Gastroesophageal sphincter (tissue), 4 donors: ENCODE measurements around the gene PDE4B. TPM values are rescaled to one million over a fixed set of nuclear protein-coding genes. Genes with fewer than 3 reads are reported as not detected.

Experiments
- ATAC-seq: fragments of 150-250 bp; one replicate; pipeline ENCODE4 v1.9.1; 2016; ENCODE audit warnings: mild to moderate bottlenecking, moderate library complexity
- H3K27ac ChIP-seq, 4 donors: fragments of 200-600 bp; sonication (generic) in 3 of 4; 1 replicate in 3 of 4; 2 replicates in 1 of 4; pipeline ENCODE4 v1.5.1; 2016 to 2019
- H3K27me3 ChIP-seq: fragments of 200-600 bp; sonication (generic); one replicate; pipeline ENCODE4 v1.5.1; 2019
- H3K36me3 ChIP-seq, 2 donors: fragments of 200-600 bp; sonication (generic); one replicate each; pipeline ENCODE4 v1.5.1; 2019; ENCODE audit warnings: control low read depth in 1 of 2
- H3K4me1 ChIP-seq, 3 donors: fragments of 200-600 bp; sonication (generic); 1 replicate in 2 of 3; 2 replicates in 1 of 3; pipeline ENCODE4 v1.5.1; 2016 to 2019; ENCODE audit warnings: control low read depth in 2 of 3
- H3K4me3 ChIP-seq, 2 donors: fragments of 200-600 bp; sonication (generic); one replicate each; pipeline ENCODE4 v1.5.1; 2019; ENCODE audit warnings: mild to moderate bottlenecking in 1 of 2, moderate library complexity in 1 of 2
- H3K9me3 ChIP-seq, 3 donors: fragments of 200-600 bp; sonication (generic); one replicate each; pipeline ENCODE4 v1.5.1; 2017 to 2019; ENCODE audit warnings: control low read depth in 2 of 3
- CTCF ChIP-seq, 4 experiments: fragments of 200-600 bp in 2 of 4; fragments of 450-650 bp in 2 of 4; sonication (generic) in 1 of 4; IDR thresholded peaks; one replicate each; pipeline ENCODE4 v1.5.1; 2017 to 2019; ENCODE audit warnings: antibody characterized with exemption in 4 of 4, mild to moderate bottlenecking in 2 of 4, moderate library complexity in 2 of 4
- EP300 ChIP-seq: sonication (generic); formaldehyde crosslinking; IDR thresholded peaks from one replicate; pipeline ENCODE4 v1.6.1; 2017; ENCODE audit warnings: antibody characterized with exemption, mild to moderate bottlenecking
- POLR2A ChIP-seq, 2 donors: fragments of 450-650 bp; IDR thresholded peaks; one replicate each; pipeline ENCODE4 v1.6.1; 2017; ENCODE audit warnings: antibody characterized with exemption in 2 of 2, mild to moderate bottlenecking in 2 of 2, moderate library complexity in 1 of 2
- POLR2AphosphoS5 ChIP-seq: sonication (generic); formaldehyde crosslinking; IDR thresholded peaks from one replicate; pipeline ENCODE4 v1.6.1; 2017; ENCODE audit warnings: antibody characterized with exemption
- WGBS, 2 donors: methylation state at CpG; one replicate each; pipeline ENCODE4 v1.1.5; 2018; ENCODE audit warnings: low coverage in 1 of 2; 5-methylcytosine and 5-hydroxymethylcytosine counted together
- total RNA-seq, 4 donors: library from RNA; depleted of rRNA; stranded (reverse); fragments of >200 nt; gene quantifications; one replicate each; pipeline ENCODE4 v1.1.0, GENCODE V29; 2016

PDE4B gene
- total RNA-seq, 4 donors from 2014 or later = 5.9 to 16.2 (median 8.8) TPM

DNA sequence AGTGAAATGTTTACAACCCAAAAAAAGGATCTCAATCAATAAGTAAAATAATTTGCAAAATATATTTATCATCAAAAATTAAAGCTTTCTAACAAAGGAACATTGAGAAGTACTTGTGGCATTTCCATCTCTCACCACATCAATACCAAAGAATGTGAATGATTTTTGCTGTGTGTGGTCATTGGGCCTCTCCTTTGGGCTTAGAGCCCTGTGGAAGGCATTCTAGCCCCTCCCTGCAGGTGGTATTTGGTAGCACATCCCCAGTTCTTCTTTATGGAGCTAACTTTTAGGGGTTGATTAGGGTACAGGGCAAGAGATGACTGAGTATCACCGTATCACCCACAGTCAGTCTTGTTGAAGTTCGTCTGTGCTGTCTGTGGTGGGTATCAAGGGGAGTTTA lies 447.1 kb downstream of the PDE4B start:
- Histone ChIP-seq H3K4me1 (no peaks in the 10 kb centered on the region), H3K9me3 (no peaks in the 10 kb centered on the region), H3K36me3 (no peaks in the 10 kb centered on the region), H3K27me3 (no peaks in the 10 kb centered on the region), H3K4me3 (no peak overlapping the region), H3K27ac (no peak overlapping the region)
- ATAC-seq = no peak
- TF ChIP-seq EP300 (no peak), POLR2AphosphoS5 (no peak), CTCF (IDR thresholded peaks at IDR 0.05) (no peak), POLR2A (IDR thresholded peaks at IDR 0.05) (no peak)
- 43 to 95% methylated on average over 1 to 2 of the region's 2 CpGs for WGBS, 2 donors

DNA sequence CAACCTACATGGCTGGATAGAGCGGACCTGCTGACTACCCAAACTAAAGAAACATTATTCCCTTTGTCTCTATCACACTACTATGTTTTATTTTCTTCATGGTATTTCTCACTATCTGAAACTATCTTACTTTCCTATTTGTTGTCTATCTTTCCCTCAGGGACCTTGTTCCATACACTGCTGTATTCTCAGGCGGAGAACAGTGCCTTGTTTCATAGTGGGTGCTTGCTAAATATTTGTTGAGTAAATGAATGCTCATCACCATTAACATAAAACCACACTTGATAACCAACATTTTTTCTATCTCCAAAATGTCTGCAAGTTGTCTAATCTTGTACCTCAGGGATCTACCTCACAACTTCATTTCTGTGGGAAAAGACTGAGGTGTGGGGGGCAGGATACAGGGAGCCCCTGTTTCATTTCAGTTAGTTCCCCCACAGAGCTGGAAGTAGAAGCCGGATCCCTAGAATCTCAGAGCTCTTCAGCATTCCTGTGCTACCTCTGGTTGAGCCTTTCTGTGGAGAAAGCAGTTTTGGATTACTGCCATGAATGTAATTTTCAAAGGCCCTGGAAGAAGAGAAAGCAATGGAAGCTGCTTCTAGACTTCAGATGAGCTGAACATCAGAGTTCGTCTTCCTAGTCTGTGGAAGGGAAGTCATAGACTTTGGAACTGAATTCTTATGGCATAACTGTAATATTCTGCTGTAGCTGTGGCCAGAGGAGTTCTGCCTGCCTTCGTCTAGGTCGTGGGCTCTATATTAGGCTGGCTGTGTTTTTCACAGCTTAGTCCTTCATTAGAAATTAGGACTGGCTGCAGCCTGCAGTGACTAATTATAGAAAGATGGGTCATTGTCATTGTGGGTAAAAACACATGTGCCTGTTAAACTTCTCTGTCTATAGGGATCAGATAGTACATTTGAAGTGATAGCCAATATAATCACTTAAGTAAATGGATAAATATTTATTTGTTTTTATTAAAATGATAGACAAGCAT lies 448.1 kb downstream of the PDE4B start:
- H3K9me3 ChIP-seq = no peaks in the 10 kb centered on the region
- no peaks in the 10 kb centered on the region for H3K27me3 ChIP-seq
- TF ChIP-seq POLR2AphosphoS5 (no peak), POLR2A (IDR thresholded peaks at IDR 0.05) (no peak), EP300 (no peak), CTCF (IDR thresholded peaks at IDR 0.05) (no peak)
- 61 to 85% methylated on average over 6 of the region's 6 CpGs for WGBS, 2 donors
- no peak for ATAC-seq
- H3K27ac ChIP-seq = no peak overlapping the region
- no peaks in the 10 kb centered on the region for H3K4me1 ChIP-seq
- no peaks in the 10 kb centered on the region for H3K36me3 ChIP-seq
- no peak overlapping the region for H3K4me3 ChIP-seq

DNA sequence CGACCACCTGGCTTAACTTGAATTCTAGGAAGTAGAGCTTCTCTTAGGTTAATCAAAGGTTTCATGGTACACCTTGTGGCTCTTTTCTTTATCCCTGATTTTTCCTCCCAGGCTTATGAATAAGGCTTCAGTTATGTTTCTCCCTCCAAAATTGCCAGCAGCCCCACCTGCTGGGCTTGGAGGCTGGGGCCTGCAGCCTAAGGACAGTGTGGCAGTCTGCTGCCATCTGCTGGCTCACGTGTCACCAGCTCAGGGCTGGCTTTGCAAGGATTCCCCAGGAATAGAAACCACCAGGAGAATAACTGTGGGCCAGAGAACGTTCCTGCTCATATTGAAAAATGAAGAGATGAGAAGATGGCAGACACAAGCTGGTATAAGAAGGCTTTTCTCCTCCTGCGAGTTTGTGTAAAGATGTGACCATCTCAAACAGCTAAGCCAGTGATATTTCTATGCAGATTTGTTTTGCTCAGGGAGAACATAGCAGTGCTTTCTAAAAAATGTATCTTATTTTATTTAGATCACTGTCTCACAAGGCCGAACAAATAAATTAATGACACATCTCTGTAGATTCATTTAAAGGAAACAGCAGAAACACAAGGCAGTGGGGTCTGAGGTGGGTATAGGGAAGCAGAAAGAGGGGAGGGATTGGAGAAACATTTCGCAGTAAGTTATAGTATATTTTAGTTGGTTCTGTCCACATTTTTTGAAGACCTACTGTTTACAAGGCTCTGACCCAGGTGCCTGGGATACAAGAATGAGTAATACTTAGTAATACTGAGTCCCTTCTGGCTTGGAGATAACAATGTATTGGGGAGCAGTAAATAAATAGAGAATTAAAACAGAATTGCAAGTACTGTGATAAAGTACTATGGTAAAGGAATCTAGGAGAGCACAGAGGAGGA lies 450.2 kb downstream of the PDE4B start:
- Histone ChIP-seq H3K36me3 (no peaks in the 10 kb centered on the region), H3K27me3 (no peaks in the 10 kb centered on the region), H3K9me3 (no peaks in the 10 kb centered on the region), H3K27ac (no peak overlapping the region), H3K4me1 (peaks cover 0 to 4% (median 0%) of the 10 kb centered on the region in 3 donors), H3K4me3 (no peak overlapping the region)
- WGBS, 2 donors = 39 to 69% methylated on average over 4 to 6 of the region's 6 CpGs
- TF ChIP-seq CTCF (IDR thresholded peaks at IDR 0.05) (peak; percentile 94 to 98 (median 98)), POLR2A (IDR thresholded peaks at IDR 0.05) (no peak)
- peak; percentile 91 for ATAC-seq

GRCh38 chr1:66243548-66244130 lies 450.9 kb downstream of the PDE4B start:
- no peaks in the 10 kb centered on the region for H3K27me3 ChIP-seq
- peaks cover 0 to 4% (median 0%) of the 10 kb centered on the region in 3 donors for H3K4me1 ChIP-seq
- H3K27ac ChIP-seq = no peak overlapping the region
- H3K9me3 ChIP-seq = no peaks in the 10 kb centered on the region
- TF ChIP-seq CTCF (IDR thresholded peaks at IDR 0.05) (no peak), POLR2A (IDR thresholded peaks at IDR 0.05) (no peak), POLR2AphosphoS5 (no peak), EP300 (no peak)
- no peaks in the 10 kb centered on the region for H3K36me3 ChIP-seq
- WGBS, 2 donors = 55 to 68% methylated on average over 2 of the region's 2 CpGs
- H3K4me3 ChIP-seq = no peak overlapping the region
- no peak for ATAC-seq
